GM19239 (cell line): ENCODE measurements around the gene SENP7.
"Not testable (repeated sequence)": the region's sequence is repeated elsewhere in the genome, so short reads cannot be mapped to it uniquely, and the experiment has no call there.

ENCODE experiments used
- DNase-seq: peaks from one replicate; pipeline ENCODE4 v3.0.0; 2011; ENCODE audit warnings: low spot score; ENCODE audit not compliant: insufficient read length
- FAIRE-seq: peaks from 2 replicates; lab custom pipeline; 2011; peaks lifted over from hg19 to GRCh38; lab: Jason Lieb, UNC

SENP7 gene, protein sequence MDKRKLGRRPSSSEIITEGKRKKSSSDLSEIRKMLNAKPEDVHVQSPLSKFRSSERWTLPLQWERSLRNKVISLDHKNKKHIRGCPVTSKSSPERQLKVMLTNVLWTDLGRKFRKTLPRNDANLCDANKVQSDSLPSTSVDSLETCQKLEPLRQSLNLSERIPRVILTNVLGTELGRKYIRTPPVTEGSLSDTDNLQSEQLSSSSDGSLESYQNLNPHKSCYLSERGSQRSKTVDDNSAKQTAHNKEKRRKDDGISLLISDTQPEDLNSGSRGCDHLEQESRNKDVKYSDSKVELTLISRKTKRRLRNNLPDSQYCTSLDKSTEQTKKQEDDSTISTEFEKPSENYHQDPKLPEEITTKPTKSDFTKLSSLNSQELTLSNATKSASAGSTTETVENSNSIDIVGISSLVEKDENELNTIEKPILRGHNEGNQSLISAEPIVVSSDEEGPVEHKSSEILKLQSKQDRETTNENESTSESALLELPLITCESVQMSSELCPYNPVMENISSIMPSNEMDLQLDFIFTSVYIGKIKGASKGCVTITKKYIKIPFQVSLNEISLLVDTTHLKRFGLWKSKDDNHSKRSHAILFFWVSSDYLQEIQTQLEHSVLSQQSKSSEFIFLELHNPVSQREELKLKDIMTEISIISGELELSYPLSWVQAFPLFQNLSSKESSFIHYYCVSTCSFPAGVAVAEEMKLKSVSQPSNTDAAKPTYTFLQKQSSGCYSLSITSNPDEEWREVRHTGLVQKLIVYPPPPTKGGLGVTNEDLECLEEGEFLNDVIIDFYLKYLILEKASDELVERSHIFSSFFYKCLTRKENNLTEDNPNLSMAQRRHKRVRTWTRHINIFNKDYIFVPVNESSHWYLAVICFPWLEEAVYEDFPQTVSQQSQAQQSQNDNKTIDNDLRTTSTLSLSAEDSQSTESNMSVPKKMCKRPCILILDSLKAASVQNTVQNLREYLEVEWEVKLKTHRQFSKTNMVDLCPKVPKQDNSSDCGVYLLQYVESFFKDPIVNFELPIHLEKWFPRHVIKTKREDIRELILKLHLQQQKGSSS

DNA sequence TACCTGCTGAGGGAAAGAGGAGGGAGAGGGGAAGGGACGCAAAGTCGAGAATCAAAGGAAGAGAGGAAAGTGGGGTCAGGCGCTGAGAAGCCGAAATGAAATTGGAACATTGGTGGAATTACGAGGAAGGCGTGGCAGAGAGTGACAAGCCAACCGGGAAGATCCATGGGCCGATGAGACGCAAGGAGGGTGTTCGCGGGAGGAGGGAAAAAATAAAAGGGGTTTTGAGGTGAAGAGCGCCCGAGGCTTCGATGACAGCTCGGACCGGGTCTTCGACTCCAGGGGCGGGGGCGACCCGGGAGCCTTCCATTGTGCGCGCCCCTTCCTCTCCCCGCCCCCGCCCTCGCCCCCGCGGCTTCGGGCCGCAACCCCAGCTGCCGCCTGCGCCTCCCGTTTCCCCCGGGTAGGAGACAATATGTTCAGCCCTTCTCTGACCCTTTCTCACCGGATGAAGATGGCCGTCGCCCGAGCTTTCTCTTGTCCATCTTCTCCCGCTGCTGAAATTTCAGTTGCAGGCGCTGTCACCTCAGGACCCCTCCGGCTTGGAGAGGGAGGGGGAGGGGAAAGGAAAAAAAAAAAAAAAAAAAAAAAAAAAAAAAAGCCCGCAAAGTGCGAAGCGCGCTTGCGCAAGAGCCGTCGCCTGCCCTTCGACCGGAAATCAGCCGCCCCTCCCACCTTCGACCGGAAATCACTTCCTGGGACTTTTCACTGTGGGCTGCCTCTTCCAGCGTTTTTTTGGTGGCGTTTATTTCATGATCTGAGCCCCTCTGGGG, at the start of gene SENP7:
SENP7 (minus strand) TSS at position 567 of the 773 bp plus-strand sequence; CDS start at position 485, 82 bp downstream.
- DNase-seq (peak; percentile 57), FAIRE-seq (peak; percentile 99)

DNA sequence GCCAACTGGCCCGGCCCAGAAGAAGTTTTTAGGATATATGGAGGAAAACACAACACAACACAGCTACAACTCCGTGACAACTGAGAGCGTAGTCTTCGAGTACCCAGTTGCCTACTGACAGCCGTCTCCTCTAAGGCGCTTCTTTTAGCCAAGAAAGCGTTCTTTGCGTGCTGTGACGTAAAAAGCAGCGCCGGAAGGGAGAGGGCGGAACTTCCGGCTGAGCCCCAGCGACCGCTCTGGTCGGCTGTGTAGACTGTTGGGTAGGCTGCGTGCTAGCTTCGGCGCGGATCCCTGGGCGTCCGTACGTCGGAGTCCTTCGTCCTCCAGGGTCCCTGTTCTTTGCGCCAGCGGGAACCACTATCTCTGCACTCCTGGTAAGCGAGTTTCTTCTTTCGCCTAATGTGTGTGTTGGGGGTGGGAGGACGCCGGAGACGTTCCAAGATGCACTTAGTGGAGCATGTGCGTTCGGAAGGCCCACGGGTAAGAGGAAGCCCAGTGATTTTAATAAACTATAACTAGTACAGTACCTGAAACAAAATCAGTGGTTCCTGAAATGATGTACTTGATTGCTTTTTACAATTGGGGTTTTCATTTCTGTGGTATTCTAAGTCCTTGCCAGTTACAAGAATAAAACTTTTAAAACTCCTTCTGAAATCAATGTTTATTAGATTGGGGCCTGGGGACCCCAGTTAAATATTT, 48.8 kb upstream of the SENP7 start, which contains the start of gene TRMT10C:
TRMT10C (plus strand) TSS at position 239 of the 699 bp plus-strand sequence. CDS start 2,914 bp downstream, outside the sequence.
- peak; percentile 81 for DNase-seq
- FAIRE-seq = peak; percentile 98

DNA sequence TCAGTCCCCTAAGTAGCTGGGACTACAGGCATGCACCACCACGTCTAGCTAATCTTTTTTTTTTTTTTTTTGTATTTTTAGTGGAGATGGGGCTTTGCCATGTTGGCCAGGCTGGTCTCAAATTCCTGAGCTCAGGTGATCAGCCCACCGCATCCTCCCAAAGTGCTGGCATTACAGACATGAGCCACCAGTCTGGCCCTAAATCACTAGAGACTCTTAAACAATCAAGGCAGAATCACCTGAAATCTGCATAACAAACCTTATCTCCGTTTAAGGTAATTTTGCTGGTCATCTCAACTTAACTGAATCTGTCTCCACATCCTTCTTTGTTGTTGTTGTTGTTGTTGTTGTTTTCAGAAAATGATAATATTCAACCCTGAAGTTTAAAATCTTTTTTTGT, 43.1 kb upstream of the SENP7 start:
- no peak for FAIRE-seq
- DNase-seq = no peak

DNA sequence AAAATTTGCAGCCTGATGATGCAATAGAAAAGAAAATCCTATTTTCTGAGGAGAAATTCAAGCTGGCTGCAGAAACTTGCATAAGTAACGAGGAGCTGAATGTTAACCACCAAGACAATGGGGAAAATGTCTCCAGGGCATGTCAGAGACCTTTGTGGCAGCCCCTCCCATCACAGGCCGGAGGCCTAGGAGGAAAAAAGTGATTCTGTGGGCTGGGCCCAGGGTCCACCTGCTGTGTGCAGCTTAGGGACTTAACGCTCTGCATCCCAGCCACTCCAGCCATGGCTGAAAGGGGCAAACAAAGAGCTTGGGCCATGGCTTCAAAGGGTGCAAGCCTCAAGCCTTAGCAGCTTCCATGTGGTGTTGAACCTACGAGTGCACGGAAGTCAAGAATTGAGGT, 40.4 kb upstream of the SENP7 start:
- DNase-seq, FAIRE-seq: not testable (repeated sequence)

DNA sequence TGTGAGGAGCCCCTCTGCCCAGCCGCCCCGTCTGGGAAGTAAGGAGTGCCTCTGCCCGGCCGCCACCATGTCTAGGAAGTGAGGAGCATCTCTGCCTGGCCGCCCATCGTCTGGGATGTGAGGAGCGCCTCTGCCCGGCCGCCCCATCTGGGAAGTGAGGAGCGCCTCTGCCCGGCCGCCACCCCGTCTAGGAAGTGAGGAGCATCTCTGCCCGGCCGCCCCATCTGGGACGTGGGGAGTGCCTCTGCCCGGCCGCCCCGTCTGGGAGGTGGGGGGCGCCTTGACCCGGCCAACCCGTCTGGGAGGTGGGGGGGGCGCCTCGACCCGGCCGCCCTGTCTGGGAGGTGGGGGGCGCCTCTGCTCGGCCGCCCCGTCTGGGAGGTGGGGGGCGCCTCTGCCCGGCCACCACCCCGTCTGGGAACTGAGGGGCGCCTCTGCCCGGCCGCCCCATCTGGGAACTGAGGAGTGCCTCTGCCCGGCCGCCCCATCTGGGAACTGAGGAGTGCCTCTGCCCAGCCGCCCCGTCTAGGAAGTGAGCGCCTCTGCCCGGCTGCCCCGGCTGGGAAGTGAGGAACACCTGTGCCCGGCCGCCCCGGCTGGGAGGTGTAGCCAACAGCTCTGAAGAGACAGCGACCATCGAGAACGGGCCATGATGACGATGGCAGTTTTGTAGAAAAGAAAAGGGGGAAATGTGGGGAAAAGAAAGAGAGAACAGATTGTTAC, 38.5 kb upstream of the SENP7 start:
- DNase-seq, FAIRE-seq: not testable (repeated sequence)

DNA sequence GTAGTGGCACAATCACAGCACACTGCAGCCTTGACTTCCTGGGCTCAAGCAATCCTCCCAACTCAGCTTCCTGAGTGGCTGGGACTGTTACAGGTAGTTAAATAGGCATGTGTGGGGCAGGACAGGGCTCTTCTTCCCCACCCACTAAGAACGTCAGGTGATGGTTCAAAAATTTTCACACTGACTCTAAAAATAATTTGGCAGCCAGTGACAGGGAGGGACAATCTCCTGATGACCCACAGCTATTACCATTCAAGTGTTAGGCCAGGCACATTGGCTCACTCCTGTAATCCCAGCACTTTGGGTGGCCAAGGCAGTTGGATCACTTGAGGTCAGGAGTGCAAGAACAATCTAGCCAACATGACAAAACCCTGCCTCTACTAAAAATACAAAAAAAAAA, 36.5 kb upstream of the SENP7 start:
- DNase-seq (no peak), FAIRE-seq (no peak)

DNA sequence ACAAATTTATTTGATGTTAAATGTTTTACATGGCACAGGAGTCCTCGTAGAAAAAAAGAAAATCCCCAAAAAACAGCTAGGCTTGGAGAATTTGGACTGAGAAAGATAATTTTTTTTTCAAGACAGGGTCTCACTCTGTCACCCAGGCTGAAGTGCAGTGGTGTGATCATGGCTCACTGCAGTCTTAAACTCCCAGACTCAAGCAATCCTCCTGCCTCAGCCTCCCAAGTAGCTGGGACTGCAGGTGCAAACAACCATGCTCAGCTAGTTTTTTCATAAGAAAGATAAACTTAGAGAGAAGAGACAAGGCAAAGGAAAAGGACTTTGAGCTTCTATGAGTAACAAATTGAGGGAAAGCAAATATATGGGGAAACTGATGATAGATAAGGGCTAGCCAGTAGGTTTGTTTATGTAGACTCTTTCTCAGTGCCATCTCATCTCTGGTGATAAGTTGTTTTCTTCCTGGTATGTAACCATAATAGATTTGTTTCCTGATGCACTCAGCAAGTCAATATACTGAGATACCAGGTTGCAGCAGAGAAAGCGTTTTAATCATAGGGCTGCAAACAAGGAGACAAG, 35.6 kb upstream of the SENP7 start:
- no peak for FAIRE-seq
- DNase-seq = no peak

DNA sequence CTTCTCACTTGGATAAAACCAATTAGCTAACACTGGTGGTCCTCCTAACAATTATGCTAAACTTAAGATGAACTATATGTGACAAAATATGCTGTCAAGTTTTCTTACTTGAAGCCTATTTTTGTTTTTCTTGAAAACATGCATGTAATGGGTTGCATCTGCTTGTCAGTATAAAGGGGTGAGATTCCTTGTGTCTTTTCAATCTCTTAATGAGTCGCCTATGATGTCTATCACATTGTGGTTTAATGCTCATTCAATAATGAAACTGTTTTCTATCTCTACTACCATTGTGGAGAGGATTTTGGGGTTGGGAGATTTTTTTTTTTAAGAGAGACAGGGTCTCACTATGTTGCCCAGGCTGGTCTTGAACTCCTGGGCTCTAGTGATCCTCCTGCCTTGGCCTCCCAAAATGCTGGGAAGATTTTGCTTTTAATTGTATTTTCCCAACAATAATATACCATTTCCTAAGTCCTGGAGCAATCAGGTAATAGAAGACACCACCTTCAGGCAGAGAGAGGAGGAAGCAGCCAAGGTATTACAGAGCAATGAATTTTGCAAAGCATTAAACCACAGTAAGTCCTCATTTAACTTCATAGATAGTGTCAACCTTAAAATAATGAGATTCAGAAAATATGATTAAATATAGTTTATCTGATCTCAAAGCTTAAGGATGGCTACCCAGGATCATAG, 31.3 kb upstream of the SENP7 start:
- FAIRE-seq (no peak), DNase-seq (no peak)

DNA sequence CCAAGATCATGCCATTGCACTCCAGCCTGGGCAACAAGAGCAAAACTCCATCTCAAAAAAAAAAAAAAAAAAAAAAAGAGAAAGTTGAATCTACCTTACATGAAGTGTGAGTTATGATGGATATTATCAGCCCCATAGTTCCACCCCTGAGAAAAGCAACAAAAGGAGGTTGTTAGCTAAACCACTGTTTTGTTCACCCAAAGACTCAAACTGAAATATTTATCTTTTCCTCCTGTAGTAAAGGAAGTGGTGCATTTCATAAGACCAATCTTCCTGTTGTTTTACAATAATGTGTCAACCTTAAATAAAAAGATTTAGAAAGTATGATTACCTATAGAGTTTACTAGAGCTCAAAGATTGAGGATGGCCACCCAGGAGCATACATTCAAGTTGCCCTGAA, 29.9 kb upstream of the SENP7 start:
- FAIRE-seq (no peak), DNase-seq (no peak)

DNA sequence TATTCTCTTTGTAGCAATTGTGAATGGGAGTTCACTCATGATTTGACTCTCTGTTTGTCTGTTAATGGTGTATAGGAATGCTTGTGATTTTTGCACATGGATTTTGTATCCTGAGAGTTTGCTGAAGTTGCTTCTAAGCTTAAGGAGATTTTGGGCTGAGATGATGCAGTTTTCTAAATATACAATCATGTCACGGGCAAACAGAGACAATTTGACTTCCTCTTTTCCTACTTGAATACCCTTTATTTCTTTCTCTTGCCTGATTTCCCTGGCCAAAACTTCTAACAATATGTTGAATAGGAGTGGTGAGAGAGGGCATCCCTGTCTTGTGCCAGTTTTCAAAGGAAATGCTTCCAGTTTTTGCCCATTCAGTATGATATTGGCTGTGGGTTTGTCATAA, 23.9 kb upstream of the SENP7 start:
- not testable (repeated sequence) for DNase-seq, FAIRE-seq

DNA sequence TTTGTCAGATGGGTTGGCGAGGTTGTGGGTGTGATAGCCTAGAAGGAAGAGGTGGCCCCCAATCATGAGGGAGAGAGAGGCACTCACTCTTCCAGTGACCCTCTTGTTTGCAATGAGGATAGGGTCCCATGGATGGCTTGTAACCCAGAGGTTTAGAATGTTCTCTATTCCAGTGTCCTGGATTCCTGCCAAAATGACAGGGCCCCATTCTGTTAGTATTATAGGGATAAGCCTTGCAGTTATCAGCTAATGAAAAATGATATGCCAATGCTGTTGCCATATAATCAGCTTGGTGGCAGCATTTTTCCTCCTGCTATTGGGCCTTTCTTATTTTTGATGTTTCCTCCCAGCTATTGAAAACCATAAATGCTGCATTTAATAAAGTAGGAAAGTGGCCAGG, 23.3 kb upstream of the SENP7 start:
- DNase-seq = no peak
- no peak for FAIRE-seq

DNA sequence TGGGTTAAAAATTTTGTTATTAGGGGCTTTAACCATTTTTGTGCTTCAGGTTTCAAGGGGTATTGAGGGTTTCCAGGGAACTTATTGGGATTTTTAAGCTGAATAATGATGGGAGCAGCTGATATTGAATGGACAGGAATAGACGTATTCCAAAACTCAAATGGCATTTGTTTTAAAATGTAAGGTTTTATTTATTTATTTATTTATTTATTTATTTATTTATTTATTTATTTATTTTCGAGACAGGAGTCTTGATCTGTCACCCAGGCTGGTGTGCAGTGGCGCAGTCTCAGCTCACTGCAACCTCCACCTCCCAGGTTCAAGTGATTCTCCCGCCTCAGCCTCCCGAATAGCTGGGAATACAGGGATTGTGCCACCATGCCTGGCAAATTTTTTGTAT, 22.2 kb upstream of the SENP7 start:
- DNase-seq (no peak), FAIRE-seq (no peak)

DNA sequence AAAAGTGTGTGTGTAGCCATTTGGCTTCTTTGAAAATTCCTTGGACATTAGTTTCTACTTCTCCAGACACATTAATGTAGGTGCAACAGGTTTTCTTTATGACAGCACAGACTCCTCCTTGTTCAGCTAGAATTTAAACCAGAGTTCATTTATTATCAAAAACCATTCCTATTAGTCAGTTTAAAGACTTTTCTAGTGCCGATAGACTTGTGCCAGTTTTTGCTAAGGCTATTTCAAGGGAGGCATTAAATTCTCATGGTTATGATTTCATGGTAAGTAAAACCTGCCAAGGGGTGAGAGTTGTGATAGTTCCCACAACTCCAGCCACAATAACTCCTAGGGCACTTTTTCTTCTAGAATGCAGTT, 20.6 kb upstream of the SENP7 start:
- no peak for FAIRE-seq
- DNase-seq = no peak

DNA sequence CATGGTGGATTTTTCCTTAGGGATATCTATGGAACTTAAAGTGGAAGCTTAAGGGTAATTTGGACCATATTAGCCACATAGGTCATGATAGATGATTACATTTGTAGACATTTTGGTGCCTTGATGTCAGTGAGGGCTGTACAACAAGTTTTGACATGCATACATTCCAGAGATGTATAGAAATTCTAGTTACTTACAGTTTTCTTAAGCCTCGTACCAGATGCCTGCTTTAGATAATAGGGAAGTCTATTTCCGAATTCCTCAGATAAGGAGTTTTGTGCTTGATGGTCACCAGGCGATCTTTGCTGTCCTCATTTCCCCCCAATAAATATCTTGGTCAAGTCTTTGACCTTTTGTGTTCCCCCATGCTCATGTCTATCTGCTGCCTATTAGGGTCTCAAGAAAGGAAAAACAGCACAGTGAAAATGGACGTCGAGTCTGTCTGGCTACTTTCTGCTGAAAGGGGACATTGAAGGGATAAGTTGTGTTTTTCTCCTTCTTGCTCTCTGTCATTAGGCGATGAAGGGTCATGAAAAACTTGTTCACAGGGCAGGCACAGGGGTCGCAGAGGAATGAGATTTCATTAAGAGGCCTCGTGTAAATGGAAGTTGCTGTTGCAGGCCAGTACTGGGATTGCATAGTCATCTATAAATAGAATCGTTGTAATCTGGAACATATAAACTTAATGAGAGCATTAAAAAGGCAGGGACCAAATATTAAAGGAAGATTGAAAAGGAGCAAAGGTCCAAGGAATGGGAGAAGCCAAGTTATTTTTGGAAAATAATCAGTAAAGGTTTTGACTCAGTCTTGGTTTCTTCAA, 20.0 kb upstream of the SENP7 start:
- FAIRE-seq = no peak
- no peak for DNase-seq

DNA sequence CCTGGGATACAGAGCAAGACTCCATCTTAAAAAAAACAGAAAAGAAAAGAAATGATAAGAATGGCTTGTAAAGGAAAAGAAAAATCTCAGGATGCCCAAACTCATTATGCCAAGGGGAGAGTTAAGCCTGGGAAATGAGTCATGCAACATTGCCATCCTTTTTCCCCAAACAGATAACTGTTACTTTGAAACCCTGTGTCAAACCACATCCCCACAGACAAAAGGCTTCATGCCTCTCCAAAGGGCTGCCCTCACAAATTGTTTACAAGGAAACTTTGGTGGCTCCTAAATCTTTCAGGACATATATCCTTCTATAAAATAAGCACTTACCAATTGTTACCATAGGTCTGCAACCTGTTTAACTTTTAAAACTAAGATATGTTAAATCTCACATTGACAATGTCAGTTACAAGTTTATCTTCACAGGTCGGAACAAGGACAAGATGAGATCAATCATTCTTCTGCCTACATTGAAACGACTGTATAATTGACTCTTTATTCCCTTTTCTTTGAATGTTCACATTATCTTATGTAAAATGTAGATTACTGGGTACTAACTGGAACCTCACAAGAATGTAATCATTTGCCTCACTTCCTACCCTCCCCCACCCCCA, 18.6 kb upstream of the SENP7 start:
- no peak for FAIRE-seq

DNA sequence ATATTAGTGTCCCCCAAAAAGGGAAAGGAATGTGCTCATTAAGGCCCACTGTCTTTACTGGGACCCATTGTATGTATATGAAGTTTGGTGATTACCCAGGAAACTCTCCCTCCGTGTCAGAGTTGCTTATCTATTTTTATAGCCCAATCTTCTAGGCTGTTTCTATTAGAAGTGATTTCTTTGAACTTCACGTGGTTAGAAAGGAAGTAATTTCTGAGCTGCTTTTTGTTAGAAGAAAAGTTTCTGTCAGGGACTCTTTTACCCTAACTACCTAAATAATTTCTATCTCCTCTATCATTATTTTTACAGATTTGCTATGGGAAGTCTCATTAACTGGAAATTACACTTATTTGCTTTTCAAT, 17.7 kb upstream of the SENP7 start:
- FAIRE-seq (no peak), DNase-seq (no peak)

More for the DNA sequence above, 18.6 kb upstream of the SENP7 start:
- no peak for DNase-seq
